ENCODE results near the gene AURKAIP1. TPM values are rescaled to one million over a fixed set of nuclear protein-coding genes. Genes with fewer than 3 reads are reported as not detected.

Gene AURKAIP1
- total and polyA plus RNA-seq, 9 of the 15 experiments (the other 6 are each of a cell fraction or from before 2014, with no cell fraction given): 7.8 to 478 (median 92.0) TPM

DNA sequence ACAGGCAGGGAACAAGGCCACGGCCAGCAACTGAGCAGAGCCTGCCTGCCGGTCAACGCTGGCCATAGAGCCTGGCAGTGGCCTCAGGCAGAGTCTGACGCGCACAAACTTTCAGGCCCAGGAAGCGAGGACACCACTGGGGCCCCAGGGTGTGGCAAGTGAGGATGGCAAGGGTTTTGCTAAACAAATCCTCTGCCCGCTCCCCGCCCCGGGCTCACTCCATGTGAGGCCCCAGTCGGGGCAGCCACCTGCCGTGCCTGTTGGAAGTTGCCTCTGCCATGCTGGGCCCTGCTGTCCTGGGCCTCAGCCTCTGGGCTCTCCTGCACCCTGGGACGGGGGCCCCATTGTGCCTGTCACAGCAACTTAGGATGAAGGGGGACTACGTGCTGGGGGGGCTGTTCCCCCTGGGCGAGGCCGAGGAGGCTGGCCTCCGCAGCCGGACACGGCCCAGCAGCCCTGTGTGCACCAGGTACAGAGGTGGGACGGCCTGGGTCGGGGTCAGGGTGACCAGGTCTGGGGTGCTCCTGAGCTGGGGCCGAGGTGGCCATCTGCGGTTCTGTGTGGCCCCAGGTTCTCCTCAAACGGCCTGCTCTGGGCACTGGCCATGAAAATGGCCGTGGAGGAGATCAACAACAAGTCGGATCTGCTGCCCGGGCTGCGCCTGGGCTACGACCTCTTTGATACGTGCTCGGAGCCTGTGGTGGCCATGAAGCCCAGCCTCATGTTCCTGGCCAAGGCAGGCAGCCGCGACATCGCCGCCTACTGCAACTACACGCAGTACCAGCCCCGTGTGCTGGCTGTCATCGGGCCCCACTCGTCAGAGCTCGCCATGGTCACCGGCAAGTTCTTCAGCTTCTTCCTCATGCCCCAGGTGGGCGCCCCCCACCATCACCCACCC lies 43.7 kb downstream of the AURKAIP1 start, which contains the start of gene TAS1R3 (continued):
- TF ChIP-seq CXXC5 (CRISPR knock-in tag; IDR thresholded peaks at IDR 0.05) (no peak), HMGN3 (IDR thresholded peaks at IDR 0.05; ENCODE audit: borderline replicate concordance, extremely low read depth, insufficient read length, low read depth, low read length) (peak; percentile 19), CBX1 (IDR thresholded peaks at IDR 0.05; ENCODE audit: low read depth) (peak; percentile 31; the same call in 1 of the 2 replicates), ZNF79 (CRISPR knock-in tag; IDR thresholded peaks at IDR 0.05; ENCODE audit: low read depth) (no peak), NR1H2 (CRISPR knock-in tag; IDR thresholded peaks at IDR 0.05) (no peak), ZFP36 (IDR thresholded peaks at IDR 0.05; ENCODE audit: low read depth, low read length, partially characterized antibody) (no peak)

DNA sequence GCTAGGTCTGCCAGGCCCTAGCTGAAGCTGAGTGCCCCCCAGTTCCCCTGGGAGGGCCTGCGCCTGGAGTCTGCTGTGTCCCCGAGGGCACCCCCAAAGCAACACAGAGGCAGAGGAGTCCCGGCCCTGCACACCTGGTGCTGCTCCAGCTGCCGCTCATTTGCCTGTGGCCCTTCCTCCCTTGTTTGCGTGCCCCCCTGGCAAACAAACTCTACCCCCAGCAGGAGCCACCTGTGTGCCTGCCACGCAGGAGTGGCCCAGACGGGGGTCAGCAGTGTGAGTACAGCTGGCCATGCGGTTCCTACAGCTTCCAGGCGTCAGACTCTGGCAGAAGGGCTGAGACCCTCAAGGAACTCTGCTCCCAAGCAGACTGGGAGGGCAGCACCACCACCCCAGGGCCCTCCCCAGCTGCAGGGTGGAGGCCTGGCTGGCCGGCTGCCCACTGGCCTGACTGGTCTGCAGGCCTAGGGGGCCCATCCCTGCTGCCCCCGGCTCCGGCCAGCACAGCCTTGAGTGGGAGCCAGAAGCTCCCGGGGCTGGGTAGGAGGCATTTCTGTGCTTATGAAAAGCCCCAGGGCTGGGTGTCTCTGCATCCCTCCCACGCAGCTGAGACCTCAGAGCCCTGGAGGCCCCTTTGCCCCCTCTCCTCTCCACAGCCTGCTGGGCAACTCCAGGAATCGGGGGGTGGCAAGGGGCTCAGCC lies 44.5 kb downstream of the AURKAIP1 start:
- Histone ChIP-seq H3K9me3 (replicated peaks; ENCODE audit: control insufficient read depth, insufficient read depth, low read depth, low read length) (peaks cover 6% of the 10 kb centered on the region), H3K4me2 (ENCODE audit: insufficient read depth, low read length) (no peak overlapping the region), H3K36me3 (ENCODE audit: control insufficient read depth, insufficient read depth, low read length) (peaks cover 27% of the 10 kb centered on the region; the same call in 1 of the 3 replicates), H4K20me1 (replicated peaks; ENCODE audit: control insufficient read depth, insufficient read depth, low read length) (peaks cover 12% of the 10 kb centered on the region; the same call in 1 of the 2 replicates), H3K79me2 (ENCODE audit: control insufficient read depth, insufficient read depth, low read length) (peaks cover 10% of the 10 kb centered on the region), H3K27me3 (ENCODE audit: control insufficient read depth in 2 of 2, insufficient read depth in 2 of 2, low read length in 2 of 2) (no peaks in the 10 kb centered on the region), H2AFZ (ENCODE audit: low read depth, low read length) (no peak overlapping the region), H3K9me1 (ENCODE audit: control insufficient read depth, insufficient read depth, low read length) (peaks cover 4% of the 10 kb centered on the region), H3K9ac (ENCODE audit: insufficient read depth in 1 of 2, low read depth in 2 of 2, low read length in 2 of 2) (peak overlapping the region in 1 of 2 experiments; percentile 55; a peak in 1 of 4 replicates), H3K4me3 (no peak overlapping the region), H3K4me1 (replicated peaks in 1 of 2; ENCODE audit: control insufficient read depth in 2 of 2, insufficient read depth in 2 of 2, low read length in 2 of 2) (peaks cover 5 to 94% of the 10 kb centered on the region in 2 experiments; a peak in 4 of 5 replicates), H3K27ac (ENCODE audit: extremely low read depth, low read depth, low read length) (no peak overlapping the region)
- 51% methylated on average over 14 of the region's 15 CpGs for WGBS (ENCODE audit: insufficient coverage, low coverage, missing lambda C conversion rate)
- ChIA-PET CTCF (ENCODE audit: low intra/inter-chr PET ratio) (no interaction called here), POLR2A (interaction anchor here (0.5 to 1.5 kb wide), 5 partner anchors 10 to 39 kb away, joined by 3 to 4 read pairs (median 3); no protein-coding TSS in a partner anchor)
- DNase-seq (ENCODE audit: extremely low read depth in 1 of 4, low spot score in 3 of 4): no peak
- no peak for FAIRE-seq
- in situ Hi-C loops (cut with MboI) (no loop called here), intact Hi-C loops (cut with micrococcal nuclease) (no loop called here)
- no TSS peak for BruUV-seq (replicated peaks)
- TF ChIP-seq XRCC5 (IDR thresholded peaks at IDR 0.05; ENCODE audit: low read depth, low read length) (no peak), MTA3 (IDR thresholded peaks at IDR 0.05; ENCODE audit: borderline replicate concordance) (no peak), NONO (IDR thresholded peaks at IDR 0.05; ENCODE audit: low read depth in 2 of 2, low read length in 1 of 2) (no peak), HMGN3 (IDR thresholded peaks at IDR 0.05; ENCODE audit: borderline replicate concordance, extremely low read depth, insufficient read length, low read depth, low read length) (peak; percentile 0), POLR2AphosphoS2 (IDR thresholded peaks at IDR 0.05; ENCODE audit: low read length) (0 out of 2 replicates have a peak, but pooled peaks have one; percentile 23), ZBTB1 (CRISPR knock-in tag; IDR thresholded peaks at IDR 0.05; ENCODE audit: borderline replicate concordance, low read depth) (no peak), ATF1 (CRISPR knock-in tag; IDR thresholded peaks at IDR 0.05) (no peak), ATF1 (tag; IDR thresholded peaks at IDR 0.05) (no peak), STAG1 (CRISPR knock-in tag; IDR thresholded peaks at IDR 0.05; ENCODE audit: borderline replicate concordance) (0 out of 2 replicates have a peak, but pooled peaks have one; percentile 25)
- TF ChIP-seq, protein P1, sequence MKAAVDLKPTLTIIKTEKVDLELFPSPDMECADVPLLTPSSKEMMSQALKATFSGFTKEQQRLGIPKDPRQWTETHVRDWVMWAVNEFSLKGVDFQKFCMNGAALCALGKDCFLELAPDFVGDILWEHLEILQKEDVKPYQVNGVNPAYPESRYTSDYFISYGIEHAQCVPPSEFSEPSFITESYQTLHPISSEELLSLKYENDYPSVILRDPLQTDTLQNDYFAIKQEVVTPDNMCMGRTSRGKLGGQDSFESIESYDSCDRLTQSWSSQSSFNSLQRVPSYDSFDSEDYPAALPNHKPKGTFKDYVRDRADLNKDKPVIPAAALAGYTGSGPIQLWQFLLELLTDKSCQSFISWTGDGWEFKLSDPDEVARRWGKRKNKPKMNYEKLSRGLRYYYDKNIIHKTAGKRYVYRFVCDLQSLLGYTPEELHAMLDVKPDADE (conservative IDR thresholded peaks at IDR 0.05; ENCODE audit: control insufficient read depth, low read depth, low read length): no peak
- no peak for ATAC-seq

Data from K562 (cell line).